Measurements from ENCODE around the gene ABHD17B.

The ABHD17B gene

DNA sequence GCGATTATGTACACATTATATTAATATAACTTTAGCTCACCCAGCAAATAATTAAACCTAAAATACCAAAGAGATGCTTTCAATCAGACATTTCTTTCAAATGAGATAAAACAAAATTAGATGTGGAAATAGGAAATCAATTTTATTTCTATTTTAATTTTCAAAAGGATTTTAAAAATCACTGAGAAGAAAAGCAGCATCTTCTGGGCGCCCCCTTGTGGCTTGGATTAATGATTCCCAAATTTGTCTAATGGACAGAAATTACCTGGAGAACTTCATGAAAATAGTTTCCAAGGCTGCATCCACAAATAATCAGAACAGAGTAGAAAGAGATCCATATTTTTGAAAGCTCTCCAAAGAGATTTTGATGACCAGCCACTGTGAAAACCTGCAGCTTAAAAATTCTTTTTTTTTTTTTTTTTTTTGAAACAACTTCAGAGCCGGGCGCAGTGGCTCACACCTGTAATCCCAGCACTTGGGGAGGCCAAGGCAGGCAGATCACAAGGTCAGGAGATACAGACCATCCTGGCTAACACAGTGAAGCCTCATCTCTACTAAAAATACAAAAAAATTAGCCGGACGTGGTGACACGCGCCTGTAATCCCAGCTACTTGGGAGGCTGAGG, 91.8 kb downstream of the ABHD17B start:
- no peak for DNase-seq (ENCODE audit: low read depth)

DNA sequence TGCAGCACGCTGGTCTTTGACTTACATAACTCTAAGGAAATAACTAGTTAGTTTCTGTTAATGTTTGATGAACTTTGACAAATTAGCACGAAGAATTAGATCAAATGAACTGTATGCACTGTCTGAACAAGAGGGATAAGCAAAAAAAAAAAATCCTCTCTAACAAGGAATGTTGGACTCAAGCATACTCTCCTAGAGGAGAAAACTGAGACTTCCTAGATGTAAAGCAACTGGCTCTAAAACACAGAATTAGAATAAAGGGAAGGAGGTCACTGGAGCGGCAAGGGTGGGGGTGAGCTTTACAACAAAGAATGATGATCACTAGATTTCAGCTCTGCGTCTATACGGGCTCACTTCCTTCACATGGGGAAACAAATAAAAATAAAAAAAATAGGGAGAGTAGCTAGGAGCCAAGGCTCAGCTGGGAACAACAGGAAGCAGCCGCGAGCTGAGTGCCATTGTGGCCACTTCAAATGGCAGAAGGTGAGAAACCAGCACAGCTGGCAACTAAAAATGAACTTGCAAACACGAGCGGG, 94.0 kb downstream of the ABHD17B start:
- no peak for DNase-seq (ENCODE audit: low read depth)
